Spinal cord (tissue), 10 donors: ENCODE data around the gene TRIOBP. TPM values are rescaled to one million over a fixed set of nuclear protein-coding genes. Genes with fewer than 3 reads are reported as not detected.

Source experiments
- DNase-seq, 6 donors: peaks; one replicate each; pipeline versions ENCODE4 v3.0.0 to v3.0.0-alpha.2; 2013 to 2015; ENCODE audit warnings: low spot score in 6 of 6, low read depth in 4 of 6
- H3K27ac ChIP-seq: one replicate; pipeline ENCODE4 v1.5.1; 2013; ENCODE audit warnings: low read depth, low read length, control low read depth
- H3K27me3 ChIP-seq: one replicate; pipeline ENCODE4 v1.6.1; 2013; ENCODE audit warnings: low read length; ENCODE audit not compliant: control insufficient read depth, insufficient read depth
- H3K36me3 ChIP-seq: one replicate; pipeline ENCODE4 v1.6.1; 2013; ENCODE audit warnings: low read length; ENCODE audit not compliant: control insufficient read depth, insufficient read depth
- H3K4me1 ChIP-seq: one replicate; pipeline ENCODE4 v1.6.1; 2013; ENCODE audit warnings: low read length; ENCODE audit not compliant: control insufficient read depth, insufficient read depth
- H3K4me3 ChIP-seq: one replicate; pipeline ENCODE4 v1.5.1; 2013; ENCODE audit warnings: low read depth, low read length, control low read depth
- H3K9me3 ChIP-seq: one replicate; pipeline ENCODE4 v1.6.1; 2013; ENCODE audit warnings: low read length; ENCODE audit not compliant: control insufficient read depth, insufficient read depth
- WGBS: methylation state at CpG from one replicate; pipeline ENCODE4 v1.1.5; 2013; ENCODE audit warnings: missing lambda C conversion rate; ENCODE audit not compliant: insufficient coverage; 5-methylcytosine and 5-hydroxymethylcytosine counted together
- polyA plus RNA-seq, 2 donors: library from polyadenylated mRNA; unstranded; fragments of 120-200 nt; gene quantifications; one replicate each; pipeline ENCODE4 v1.2.1, GENCODE V29; 2013; ENCODE audit not compliant: insufficient read length in 2 of 2
- total RNA-seq, 2 donors: library from RNA; depleted of rRNA in 1 of 2; stranded (reverse); fragments of 120-200 nt in 1 of 2; fragments of >200 nt in 1 of 2; gene quantifications; one replicate each; pipeline versions ENCODE4 v1.2.3 to v1.2.4, GENCODE V29; 2013 to 2014
- donor health status: healthy.

Gene TRIOBP
- total and polyA plus RNA-seq, 4 donors: 32.3 to 72.9 (median 55.8) TPM

GRCh38 chr22:37746366-37747079, 49.7 kb downstream of the TRIOBP start:
- Histone ChIP-seq H3K4me1 (peaks cover 59% of the 10 kb centered on the region), H3K4me3 (peak overlapping the region; percentile 87), H3K27ac (peak overlapping the region; percentile 69), H3K36me3 (peaks cover 25% of the 10 kb centered on the region), H3K9me3 (no peaks in the 10 kb centered on the region), H3K27me3 (no peaks in the 10 kb centered on the region)
- WGBS: under 1% methylated on average over 61 of the region's 64 CpGs
- DNase-seq: peak in 2 of 6 donors; percentile 22 to 50

- Histone ChIP-seq H3K4me1 (peaks cover 65% of the 10 kb centered on the region), H3K4me3 (peak overlapping the region; percentile 87), H3K27me3 (no peaks in the 10 kb centered on the region), H3K36me3 (peaks cover 27% of the 10 kb centered on the region), H3K9me3 (no peaks in the 10 kb centered on the region), H3K27ac (peak overlapping the region; percentile 69)
- no peak for DNase-seq
- 29% methylated on average over 7 of the region's 16 CpGs for WGBS
These were observed 50.3 kb downstream of the TRIOBP start for GRCh38 chr22:37747080-37747714.

GRCh38 chr22:37747715-37748100, 50.9 kb downstream of the TRIOBP start:
- DNase-seq: no peak
- H3K27me3 ChIP-seq: no peaks in the 10 kb centered on the region
- H3K9me3 ChIP-seq: no peaks in the 10 kb centered on the region
- peak overlapping the region; percentile 87 for H3K4me3 ChIP-seq
- H3K36me3 ChIP-seq: peaks cover 32% of the 10 kb centered on the region
- H3K4me1 ChIP-seq: peaks cover 70% of the 10 kb centered on the region
- no peak overlapping the region for H3K27ac ChIP-seq
- 66% methylated on average over 8 of the region's 8 CpGs for WGBS

GRCh38 chr22:37748659-37749058, 51.8 kb downstream of the TRIOBP start:
- H3K27ac ChIP-seq: no peak overlapping the region
- peaks cover 78% of the 10 kb centered on the region for H3K4me1 ChIP-seq
- H3K4me3 ChIP-seq: no peak overlapping the region
- H3K9me3 ChIP-seq: no peaks in the 10 kb centered on the region
- no peak for DNase-seq
- peaks cover 34% of the 10 kb centered on the region for H3K36me3 ChIP-seq
- H3K27me3 ChIP-seq: no peaks in the 10 kb centered on the region
- 76% methylated on average over 8 of the region's 8 CpGs for WGBS

- H3K9me3 ChIP-seq: no peaks in the 10 kb centered on the region
- H3K27ac ChIP-seq: no peak overlapping the region
- H3K27me3 ChIP-seq: no peaks in the 10 kb centered on the region
- no peak for DNase-seq
- H3K4me3 ChIP-seq: no peak overlapping the region
- H3K36me3 ChIP-seq: peaks cover 40% of the 10 kb centered on the region
- peaks cover 78% of the 10 kb centered on the region for H3K4me1 ChIP-seq
- 86% methylated on average over 11 of the region's 12 CpGs for WGBS
These were observed 52.4 kb downstream of the TRIOBP start for GRCh38 chr22:37749226-37749625.

- peaks cover 78% of the 10 kb centered on the region for H3K4me1 ChIP-seq
These were observed 53.2 kb downstream of the TRIOBP start for GRCh38 chr22:37749831-37750595.

GRCh38 chr22:37750596-37751162, 53.8 kb downstream of the TRIOBP start:
- no peak overlapping the region for H3K4me3 ChIP-seq
- WGBS: 88% methylated on average over 11 of the region's 14 CpGs
- no peak for DNase-seq
- H3K36me3 ChIP-seq: peaks cover 55% of the 10 kb centered on the region
- H3K27me3 ChIP-seq: no peaks in the 10 kb centered on the region
- no peak overlapping the region for H3K27ac ChIP-seq
- H3K9me3 ChIP-seq: no peaks in the 10 kb centered on the region
- H3K4me1 ChIP-seq: peaks cover 72% of the 10 kb centered on the region

More at GRCh38 chr22:37749831-37750595, 53.2 kb downstream of the TRIOBP start:
- Histone ChIP-seq H3K9me3 (no peaks in the 10 kb centered on the region), H3K27me3 (no peaks in the 10 kb centered on the region), H3K4me3 (no peak overlapping the region), H3K36me3 (peaks cover 48% of the 10 kb centered on the region), H3K27ac (no peak overlapping the region)
- DNase-seq: no peak
- WGBS: 81% methylated on average over 6 of the region's 16 CpGs

GRCh38 chr22:37751449-37752188, 54.8 kb downstream of the TRIOBP start:
- DNase-seq: no peak
- H3K27ac ChIP-seq: peak overlapping the region; percentile 82
- H3K4me1 ChIP-seq: peaks cover 69% of the 10 kb centered on the region
- H3K27me3 ChIP-seq: no peaks in the 10 kb centered on the region
- 66% methylated on average over 6 of the region's 11 CpGs for WGBS
- H3K4me3 ChIP-seq: no peak overlapping the region
- H3K36me3 ChIP-seq: peaks cover 64% of the 10 kb centered on the region
- no peaks in the 10 kb centered on the region for H3K9me3 ChIP-seq
